CD4-positive, alpha-beta T cell treated with Interleukin-21 for 1 hour (primary cell): ENCODE measurements around the gene PHTF2.
A peak's percentile ranks its signal among the peaks of the same experiment; 100 is the strongest.
"Not testable (repeated sequence)": the region's sequence is repeated elsewhere in the genome, so short reads cannot be mapped to it uniquely, and the experiment has no call there.

Source experiments
- DNase-seq: peaks from one replicate; pipeline ENCODE4 v3.0.0-alpha.2; 2020

PHTF2 gene

GRCh38 chr7:77798394-77799077 lies at the start of gene PHTF2, which contains the start of gene TMEM60:
Gene PHTF2, plus strand, starts transcription at chr7:77798773.
Gene TMEM60, minus strand, starts transcription at chr7:77798434. Its CDS starts 4,061 bp downstream, at chr7:77794373.
- DNase-seq, result peak; percentile 97

DNA sequence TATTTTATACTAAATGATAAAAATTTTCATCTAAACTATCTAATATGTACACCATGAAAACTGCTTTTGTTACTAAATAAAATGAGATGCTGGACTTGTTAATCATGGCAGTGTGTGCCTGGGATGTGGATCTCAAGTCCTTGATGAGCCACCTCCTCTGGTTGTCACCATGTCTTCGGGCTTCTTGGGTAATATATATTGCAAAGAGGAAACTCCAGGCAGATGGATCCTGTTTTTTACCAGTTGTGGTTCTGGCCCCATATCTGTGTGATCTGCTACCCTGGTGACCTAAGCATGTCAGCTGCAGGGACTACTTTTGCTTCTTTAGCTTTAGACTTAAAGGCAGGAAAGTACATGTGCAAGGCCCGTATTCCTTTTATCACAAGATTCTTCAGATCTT lies 46.6 kb upstream of the PHTF2 start:
- DNase-seq, result peak; percentile 12

DNA sequence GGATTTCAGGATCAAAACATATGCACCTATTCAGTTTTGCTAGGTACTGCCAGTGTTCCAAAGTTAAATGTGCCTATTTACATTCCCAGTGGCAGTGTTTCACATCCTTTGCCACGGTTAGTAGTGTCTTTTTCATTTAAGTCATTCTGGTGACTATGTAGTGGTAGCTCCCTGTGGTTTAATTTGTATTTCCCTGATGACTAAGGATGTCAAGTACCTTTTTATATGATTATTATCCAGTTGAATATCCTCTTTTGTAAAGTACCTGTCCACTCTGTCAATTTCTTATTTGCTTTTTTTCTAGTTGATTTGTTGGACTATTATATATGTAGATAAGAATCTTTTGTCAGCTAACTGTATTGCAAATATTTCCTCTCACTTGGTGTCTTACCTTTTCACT lies 45.4 kb upstream of the PHTF2 start:
- no peak for DNase-seq

DNA sequence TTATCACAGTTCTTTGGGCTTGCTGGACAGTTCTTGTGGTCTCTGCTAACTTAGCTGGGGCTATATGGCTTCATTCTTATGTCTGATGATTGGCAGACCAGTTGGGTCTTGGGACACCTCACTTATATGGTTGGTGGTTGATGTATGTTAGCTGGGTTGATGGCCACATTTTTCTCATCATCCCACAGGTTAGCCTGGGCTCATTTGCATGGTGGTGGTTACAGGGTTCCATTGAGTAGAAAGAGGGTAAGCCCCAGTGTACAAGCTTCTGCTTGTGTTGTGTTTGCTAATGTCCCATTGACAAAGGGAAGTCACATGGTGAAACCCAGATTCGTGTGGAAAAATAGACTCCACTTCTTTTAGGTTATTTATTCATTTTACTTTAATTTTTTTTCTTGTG lies 41.0 kb upstream of the PHTF2 start:
- no peak for DNase-seq

DNA sequence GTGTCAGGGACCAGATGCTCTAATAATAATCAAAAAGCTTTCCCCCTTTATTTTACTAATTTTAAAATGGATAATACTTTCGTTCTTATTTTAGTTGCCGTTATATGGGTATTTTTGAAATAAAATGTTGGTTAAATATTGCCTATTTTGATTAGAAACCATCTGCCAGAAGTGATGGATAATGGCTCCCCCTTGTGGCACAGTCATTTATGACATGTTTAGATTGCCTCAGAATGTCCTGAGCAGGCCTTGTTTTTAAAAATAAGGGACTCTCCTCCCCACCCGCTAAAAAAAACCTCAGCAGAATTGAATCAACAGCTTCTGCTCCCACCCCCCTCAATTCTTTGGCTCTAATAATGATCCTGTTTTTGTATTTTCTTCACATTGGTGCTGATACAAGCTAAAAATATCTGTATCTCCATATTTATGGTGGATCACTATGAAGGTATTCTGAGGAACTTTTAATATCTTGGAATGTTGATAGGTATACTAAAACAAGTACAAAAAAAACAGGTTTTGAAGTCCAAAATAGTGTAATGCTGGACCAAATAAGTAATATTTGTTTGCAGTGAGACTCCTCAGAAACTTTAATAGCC lies 39.2 kb upstream of the PHTF2 start:
- DNase-seq, result peak; percentile 83

- no peak for DNase-seq
These were observed 37.6 kb upstream of the PHTF2 start for GRCh38 chr7:77760809-77761453.

- no peak for DNase-seq
These were observed 33.1 kb upstream of the PHTF2 start for GRCh38 chr7:77765481-77765880.

DNA sequence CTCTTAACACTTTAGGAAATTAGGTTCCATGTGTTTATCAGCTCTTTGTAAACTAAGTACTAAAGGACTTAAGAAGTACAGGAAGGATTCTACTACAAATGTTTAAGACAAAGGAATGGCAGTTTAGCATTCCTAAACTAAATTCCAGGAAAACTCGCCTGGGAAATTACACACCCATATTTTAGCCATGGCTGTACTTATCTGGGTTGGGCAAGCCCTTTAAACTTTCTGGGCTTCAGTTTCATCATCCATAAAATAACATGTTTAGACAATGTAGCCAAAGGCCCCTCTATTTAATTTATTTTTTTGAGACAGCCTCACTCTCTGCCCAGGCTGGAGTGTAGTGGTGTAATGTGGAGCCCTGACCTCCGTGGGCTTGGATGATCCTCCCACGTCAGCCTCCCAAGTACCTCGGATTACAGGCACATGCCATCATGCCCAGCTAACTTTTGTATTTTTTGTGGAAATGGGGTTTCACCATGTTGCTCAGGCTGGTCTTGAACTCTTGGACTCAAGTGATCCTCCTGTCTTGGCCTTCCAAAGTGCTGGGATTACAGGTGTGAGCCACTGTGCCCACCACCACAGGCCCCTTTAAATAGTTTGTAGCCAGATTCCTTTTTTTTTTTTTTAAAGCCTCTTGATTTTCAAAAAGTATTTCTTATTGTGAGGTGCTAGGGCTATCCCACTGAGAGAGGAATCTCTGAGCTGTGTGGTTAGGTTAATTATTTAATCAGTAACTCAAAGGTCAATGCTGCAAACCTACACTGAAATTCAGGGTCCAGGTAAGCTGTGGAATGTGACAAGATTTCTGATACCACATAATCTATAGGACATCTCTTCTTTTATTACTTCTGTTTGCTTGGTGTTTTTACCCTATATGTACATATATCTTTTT lies 32.4 kb upstream of the PHTF2 start:
- DNase-seq, result no peak

GRCh38 chr7:77766801-77767605 lies 31.6 kb upstream of the PHTF2 start:
- DNase-seq, result no peak

DNA sequence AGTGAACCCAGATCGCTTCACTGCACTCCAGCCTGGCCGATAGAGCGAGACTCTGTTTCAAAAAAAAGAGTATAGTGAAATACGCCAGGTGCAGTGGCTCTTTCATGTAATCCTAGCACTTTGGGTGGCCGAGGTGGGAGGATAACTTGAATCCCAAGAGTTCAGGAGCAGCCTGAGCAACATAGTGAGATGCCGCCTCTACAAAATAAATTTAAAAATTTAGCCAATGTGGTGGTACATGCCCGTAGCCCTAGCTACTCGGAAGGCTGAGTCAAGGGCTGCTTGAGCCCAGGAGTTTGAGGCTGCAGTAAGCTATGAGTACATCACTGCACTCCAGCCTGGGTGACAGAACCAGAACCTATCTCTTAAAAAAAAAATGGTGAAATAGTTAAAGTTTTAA lies 28.3 kb upstream of the PHTF2 start:
- no peak for DNase-seq

GRCh38 chr7:77771901-77772300 lies 26.7 kb upstream of the PHTF2 start:
- DNase-seq, result no peak

GRCh38 chr7:77778535-77778934 lies 20.0 kb upstream of the PHTF2 start:
- no peak for DNase-seq

DNA sequence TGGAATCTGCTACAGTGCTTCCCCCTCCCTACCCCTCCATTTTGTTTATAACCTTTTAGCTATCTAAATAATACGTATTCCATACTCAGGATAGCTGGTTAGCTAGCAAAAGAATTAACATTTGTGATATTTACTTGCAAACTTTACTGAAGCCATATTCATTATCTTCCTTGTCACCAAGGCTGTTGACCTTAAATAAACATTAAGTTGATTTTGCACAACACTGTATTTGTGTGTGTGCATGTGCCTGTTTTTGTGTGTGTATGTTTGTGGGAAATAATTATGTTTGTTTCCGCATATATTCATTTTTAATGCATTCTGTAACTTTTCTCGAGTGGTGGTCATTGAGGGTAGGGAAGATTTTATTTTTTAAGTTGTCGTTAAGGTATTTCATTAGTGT lies 16.2 kb upstream of the PHTF2 start:
- DNase-seq, result no peak

- DNase-seq, result no peak
These were observed 15.5 kb upstream of the PHTF2 start for GRCh38 chr7:77783111-77783510.

DNA sequence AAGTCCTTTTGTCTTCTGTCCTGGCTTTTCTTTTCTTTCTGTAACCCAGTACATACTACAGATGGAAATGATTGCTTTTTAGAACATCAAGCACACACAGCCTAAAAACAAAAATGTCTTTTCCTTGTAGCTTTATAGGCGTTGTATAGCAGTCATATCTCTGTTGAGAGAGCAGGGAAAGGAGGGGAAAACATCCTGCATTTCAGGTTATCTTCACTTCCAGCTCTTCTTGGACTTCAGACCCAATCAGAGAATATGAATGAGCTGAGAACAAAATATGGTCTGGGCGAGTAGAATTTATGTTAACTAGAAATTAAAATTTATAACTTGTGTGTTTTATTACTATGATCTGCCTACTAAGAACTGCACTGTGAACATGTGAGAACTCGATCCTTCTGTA lies 15.0 kb upstream of the PHTF2 start:
- DNase-seq, result no peak

- not testable (repeated sequence) for DNase-seq
These were observed 14.1 kb upstream of the PHTF2 start for GRCh38 chr7:77784426-77784825.

- DNase-seq, result no peak
These were observed 12.6 kb upstream of the PHTF2 start for GRCh38 chr7:77786018-77786417.

DNA sequence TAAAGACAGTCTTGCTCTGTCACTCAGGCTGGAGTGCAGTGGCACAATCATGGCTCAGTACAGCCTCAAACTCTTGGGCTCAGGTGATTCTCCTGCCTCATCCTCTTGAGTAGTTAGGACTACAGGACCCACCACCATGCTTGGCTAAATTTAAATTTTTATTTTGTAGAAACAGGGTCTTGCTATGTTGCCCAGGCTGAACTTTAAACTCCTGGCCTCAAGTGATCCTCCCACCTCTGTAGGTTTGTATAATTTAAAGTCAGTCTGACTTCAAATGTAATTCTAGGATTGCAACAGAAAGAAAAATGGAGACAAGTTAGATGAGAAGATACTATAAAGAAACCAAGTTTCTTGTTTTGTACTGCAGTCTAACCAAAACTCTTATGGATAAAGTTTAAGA lies 11.8 kb upstream of the PHTF2 start:
- no peak for DNase-seq

- DNase-seq, result no peak
These were observed 10.2 kb upstream of the PHTF2 start for GRCh38 chr7:77788327-77788902.

DNA sequence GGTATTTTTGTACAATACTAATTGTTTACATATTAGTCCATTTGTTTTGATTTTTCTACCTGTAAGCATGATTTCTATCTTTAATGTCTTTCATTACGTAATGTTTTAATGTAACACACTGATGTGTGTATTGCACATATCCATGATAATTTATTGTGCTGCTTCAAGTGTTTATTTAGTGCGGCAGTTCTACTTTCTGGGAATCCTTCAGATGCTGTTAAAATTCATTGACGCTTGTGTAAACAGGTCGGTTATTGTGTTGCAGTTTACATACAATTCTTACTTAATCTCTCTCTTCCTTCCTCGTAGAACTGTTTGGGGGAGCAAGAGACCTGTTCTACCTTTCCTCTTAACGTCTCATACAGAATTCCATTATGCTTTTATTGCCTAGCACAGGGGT lies 7.2 kb upstream of the PHTF2 start:
- no peak for DNase-seq

DNA sequence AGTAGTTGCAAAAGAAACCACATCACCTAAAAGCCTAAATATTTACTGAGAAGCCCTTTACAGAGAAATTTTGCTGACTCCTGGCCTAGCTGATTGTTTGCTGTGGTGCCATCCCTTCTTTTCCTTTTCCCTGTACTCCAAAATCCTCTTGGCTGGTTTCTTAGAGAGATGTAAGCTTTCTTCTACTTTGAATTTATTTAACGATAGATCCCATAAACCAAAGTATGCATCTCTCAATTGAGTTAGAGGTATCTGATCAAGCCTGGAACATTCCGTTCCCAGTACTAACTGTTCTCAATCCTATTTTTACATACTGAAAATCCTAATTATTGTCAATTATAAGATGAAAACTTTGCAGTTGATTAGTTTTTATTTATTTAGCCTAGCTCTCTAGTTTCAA lies 6.6 kb upstream of the PHTF2 start:
- no peak for DNase-seq

- DNase-seq, result no peak
These were observed 4.6 kb upstream of the PHTF2 start for GRCh38 chr7:77794000-77794399.
